H1 (cell line): ENCODE results near the gene CD247. TPM values are rescaled to one million over a fixed set of nuclear protein-coding genes. Genes with fewer than 3 reads are reported as not detected.

ENCODE experiments used
- CTCF ChIA-PET: fragments of 300-600 bp; sonication (Branson Sonifier 250); formaldehyde crosslinking; loops from one replicate; lab custom pipeline; 2021; ENCODE audit not compliant: partially characterized antibody; lab: Charles Lee
- POLR2A ChIA-PET: fragments of 300-600 bp; sonication (Branson Sonifier 250); formaldehyde crosslinking; loops from one replicate; lab custom pipeline; 2021; ENCODE audit warnings: inconsistent platforms; ENCODE audit not compliant: partially characterized antibody; lab: Charles Lee
- DNase-seq, 2 experiments: peaks; one replicate each; pipeline versions ENCODE4 v3.0.0 to v3.0.0-alpha.2; 2010 to 2022; ENCODE audit warnings: low spot score in 2 of 2, low read depth in 1 of 2, mixed read lengths in 1 of 2
- FAIRE-seq: peaks from 2 replicates; lab custom pipeline; 2011; peaks lifted over from hg19 to GRCh38; lab: Jason Lieb, UNC
- H2AFZ ChIP-seq: 2 replicates; pipeline ENCODE4 v1.8.1; 2012; ENCODE audit warnings: low read length, inconsistent platforms
- H2AK5ac ChIP-seq: 2 replicates; pipeline ENCODE4 v1.6.1; 2013; ENCODE audit warnings: low read depth, low read length
- H2BK120ac ChIP-seq: replicated peaks from 2 replicates; pipeline ENCODE3; 2013; ENCODE audit warnings: low read depth, low read length, inconsistent platforms
- H2BK12ac ChIP-seq: 2 replicates; pipeline ENCODE4 v1.6.1; 2013; ENCODE audit warnings: low read depth, low read length
- H2BK15ac ChIP-seq: 2 replicates; pipeline ENCODE4 v1.6.1; 2013; ENCODE audit warnings: low read length
- H2BK20ac ChIP-seq: 2 replicates; pipeline ENCODE4 v1.6.1; 2013; ENCODE audit warnings: low read length
- H2BK5ac ChIP-seq: 2 replicates; pipeline ENCODE4 v1.6.1; 2013; ENCODE audit warnings: low read depth, low read length
- H3K14ac ChIP-seq: 2 replicates; pipeline ENCODE4 v1.6.1; 2013; ENCODE audit warnings: inconsistent platforms; ENCODE audit not compliant: insufficient read length
- H3K18ac ChIP-seq: 2 replicates; pipeline ENCODE4 v1.6.1; 2013; ENCODE audit warnings: low read length; ENCODE audit errors: extremely low read depth
- H3K23ac ChIP-seq: 2 replicates; pipeline ENCODE4 v1.6.1; 2013; ENCODE audit warnings: inconsistent platforms; ENCODE audit not compliant: insufficient read length
- H3K23me2 ChIP-seq: 2 replicates; pipeline ENCODE4 v1.6.1; 2013; ENCODE audit warnings: low read depth, low read length
- H3K27ac ChIP-seq: 2 replicates; pipeline ENCODE4 v1.6.1; 2011; ENCODE audit warnings: low read depth, low read length, inconsistent platforms
- H3K27me3 ChIP-seq, 4 experiments: replicated peaks in 1 of 4; 1 replicate in 1 of 4; 2 replicates in 3 of 4; pipeline versions ENCODE4 v1.6.1 to v1.8.1; 2011 to 2013; ENCODE audit warnings: low read length in 3 of 4, mild to moderate bottlenecking in 3 of 4, inconsistent platforms in 2 of 4, mixed read lengths in 2 of 4, moderate library complexity in 1 of 4; ENCODE audit not compliant: control insufficient read depth in 3 of 4, insufficient read depth in 3 of 4; ENCODE audit errors: extremely low read depth in 1 of 4
- H3K36me3 ChIP-seq, 4 experiments: 2 replicates each; pipeline versions ENCODE4 v1.6.1 to v1.8.1; 2011 to 2013; ENCODE audit warnings: mild to moderate bottlenecking in 4 of 4, low read length in 3 of 4, moderate library complexity in 2 of 4, control low read depth in 1 of 4, inconsistent platforms in 1 of 4; ENCODE audit not compliant: insufficient read depth in 4 of 4, control insufficient read depth in 2 of 4
- H3K4ac ChIP-seq: replicated peaks from 2 replicates; pipeline ENCODE3; 2013; ENCODE audit warnings: low read length, low read depth, mixed read lengths, inconsistent platforms; ENCODE audit not compliant: insufficient read length
- H3K4me1 ChIP-seq, 4 experiments: replicated peaks in 1 of 4; 1 replicate in 1 of 4; 2 replicates in 3 of 4; pipeline versions ENCODE4 v1.6.1 to v1.8.1; 2011 to 2013; ENCODE audit warnings: low read length in 3 of 4, inconsistent platforms in 2 of 4, mixed read lengths in 1 of 4; ENCODE audit not compliant: insufficient read depth in 4 of 4, control insufficient read depth in 3 of 4
- H3K4me2 ChIP-seq, 2 experiments: 2 replicates each; pipeline versions ENCODE4 v1.6.1 to v1.8.1; 2011 to 2013; ENCODE audit warnings: low read depth in 2 of 2, low read length in 2 of 2, control low read depth in 1 of 2, inconsistent platforms in 1 of 2, mild to moderate bottlenecking in 1 of 2; ENCODE audit not compliant: insufficient read depth in 1 of 2
- H3K4me3 ChIP-seq, 4 experiments: fragments of 200-600, 300-600 bp in 1 of 4; sonication (generic), shearing (Covaris generic), sonication (Bioruptor Twin) in 1 of 4; 2 replicates each; pipeline versions ENCODE4 v1.5.1 to v1.8.1; 2011 to 2016; ENCODE audit warnings: low read length in 4 of 4, low read depth in 3 of 4, control low read depth in 2 of 4, inconsistent platforms in 2 of 4, mild to moderate bottlenecking in 2 of 4, mixed read lengths in 1 of 4, moderate library complexity in 1 of 4; ENCODE audit not compliant: insufficient read depth in 2 of 4; ENCODE audit errors: extremely low read depth in 1 of 4
- H3K56ac ChIP-seq: replicated peaks from 2 replicates; pipeline ENCODE3; 2013; ENCODE audit warnings: low read depth, mild to moderate bottlenecking, mixed read lengths, low read length, inconsistent platforms; ENCODE audit not compliant: insufficient read length
- H3K79me1 ChIP-seq: 2 replicates; pipeline ENCODE4 v1.6.1; 2013; ENCODE audit warnings: low read depth, low read length, control low read depth
- H3K79me2 ChIP-seq, 2 experiments: 2 replicates each; pipeline versions ENCODE4 v1.6.1 to v1.8.1; 2012 to 2013; ENCODE audit warnings: low read length in 2 of 2, mild to moderate bottlenecking in 2 of 2, inconsistent platforms in 1 of 2; ENCODE audit not compliant: insufficient read depth in 2 of 2, control insufficient read depth in 1 of 2
- H3K9ac ChIP-seq, 4 experiments: replicated peaks in 1 of 4; 1 replicate in 1 of 4; 2 replicates in 3 of 4; pipeline versions ENCODE4 v1.6.1 to v1.8.1; 2011 to 2013; ENCODE audit warnings: low read depth in 3 of 4, low read length in 3 of 4, control low read depth in 2 of 4, mild to moderate bottlenecking in 2 of 4, moderate library complexity in 2 of 4, inconsistent platforms in 1 of 4; ENCODE audit errors: extremely low read depth in 1 of 4
- H3K9me3 ChIP-seq, 2 experiments: 2 replicates each; pipeline versions ENCODE4 v1.6.1 to v1.8.1; 2012 to 2013; ENCODE audit warnings: mild to moderate bottlenecking in 2 of 2, moderate library complexity in 2 of 2, control low read depth in 1 of 2, inconsistent platforms in 1 of 2, low read depth in 1 of 2, low read length in 1 of 2, mixed read lengths in 1 of 2; ENCODE audit not compliant: insufficient read depth in 2 of 2
- H4K20me1 ChIP-seq, 2 experiments: replicated peaks in 1 of 2; 2 replicates each; pipeline versions ENCODE3 to v1.8.1; 2011 to 2013; ENCODE audit warnings: inconsistent platforms in 2 of 2, low read length in 2 of 2, mild to moderate bottlenecking in 1 of 2; ENCODE audit not compliant: insufficient read depth in 2 of 2, control insufficient read depth in 1 of 2
- H4K5ac ChIP-seq: 2 replicates; pipeline ENCODE4 v1.6.1; 2013; ENCODE audit warnings: low read length, low read depth, mixed read lengths, inconsistent platforms; ENCODE audit not compliant: insufficient read length
- H4K8ac ChIP-seq: 2 replicates; pipeline ENCODE4 v1.8.0; 2013; ENCODE audit warnings: mild to moderate bottlenecking, moderate library complexity, low read length, inconsistent platforms; ENCODE audit not compliant: insufficient read depth; ENCODE audit errors: extremely low read depth
- H4K91ac ChIP-seq: replicated peaks from 2 replicates; pipeline ENCODE3; 2013; ENCODE audit warnings: low read length, mixed read lengths, inconsistent platforms; ENCODE audit not compliant: insufficient read length
- ASH2L ChIP-seq: fragments of 200-600, 300-600 bp; sonication (generic); IDR thresholded peaks from one replicate; pipeline ENCODE4 v1.7.1; 2017; ENCODE audit warnings: low read length
- CREB1 ChIP-seq: IDR thresholded peaks from 2 replicates; pipeline ENCODE4 v1.6.1; 2012; ENCODE audit warnings: inconsistent platforms
- HDAC2 ChIP-seq, 2 experiments: fragments of 300-600 bp in 1 of 2; sonication (generic) in 1 of 2; IDR thresholded peaks; 2 replicates each; pipeline ENCODE4 v1.6.1; 2011 to 2012; ENCODE audit warnings: low read depth in 2 of 2, low read length in 2 of 2, mild to moderate bottlenecking in 2 of 2, moderate library complexity in 2 of 2, borderline replicate concordance in 1 of 2, inconsistent platforms in 1 of 2
- KDM5A ChIP-seq: fragments of 200-600 bp; IDR thresholded peaks from 2 replicates; pipeline ENCODE4 v1.7.1; 2012; ENCODE audit warnings: mild to moderate bottlenecking, low read length, inconsistent platforms, mixed read lengths
- SP1 ChIP-seq: IDR thresholded peaks from 2 replicates; pipeline ENCODE4 v1.6.1; 2011; ENCODE audit warnings: low read depth, low read length
- WGBS, 2 experiments: shearing (Covaris generic) in 1 of 2; methylation state at CpG; one replicate each; pipeline versions ENCODE4 v1.1.6 to v1.1.7; 2013 to 2015; ENCODE audit warnings: low lambda C conversion rate in 2 of 2, mixed read lengths in 2 of 2, inconsistent platforms in 1 of 2, low coverage in 1 of 2, missing lambda C conversion rate in 1 of 2; ENCODE audit not compliant: insufficient replicate concordance in 2 of 2, insufficient coverage in 1 of 2, insufficient read length in 1 of 2; ENCODE audit errors: extremely low coverage in 1 of 2, missing lambda C conversion rate in 1 of 2; 5-methylcytosine and 5-hydroxymethylcytosine counted together
- polyA plus RNA-seq, 7 experiments: library from polyadenylated mRNA; depleted of rRNA in 3 of 7; stranded (reverse) in 5 of 7; unstranded in 2 of 7; fragments of >200 nt in 5 of 7; fragments of 200-250 nt in 2 of 7; gene quantifications; 1 replicate in 5 of 7; 2 replicates in 1 of 7; 4 replicates in 1 of 7; pipeline versions ENCODE4 v1.2.1 to v1.2.3, GENCODE V29; 2011 to 2013; ENCODE audit warnings: missing spikeins in 2 of 7, mixed read lengths in 2 of 7
- total RNA-seq: library from RNA; stranded (reverse); fragmentation: NEBNext Ultra II Directional; extraction: Animal tissue kit (Norgen Biotek cat#: 25700); gene quantifications from 2 replicates; pipeline ENCODE4 v1.2.1, GENCODE V29; 2021

Gene CD247
- total and polyA plus RNA-seq, 2 of the 8 experiments (the other 6 are each of a cell fraction or from before 2014, with no cell fraction given): 2.0 to 2.2 TPM

DNA sequence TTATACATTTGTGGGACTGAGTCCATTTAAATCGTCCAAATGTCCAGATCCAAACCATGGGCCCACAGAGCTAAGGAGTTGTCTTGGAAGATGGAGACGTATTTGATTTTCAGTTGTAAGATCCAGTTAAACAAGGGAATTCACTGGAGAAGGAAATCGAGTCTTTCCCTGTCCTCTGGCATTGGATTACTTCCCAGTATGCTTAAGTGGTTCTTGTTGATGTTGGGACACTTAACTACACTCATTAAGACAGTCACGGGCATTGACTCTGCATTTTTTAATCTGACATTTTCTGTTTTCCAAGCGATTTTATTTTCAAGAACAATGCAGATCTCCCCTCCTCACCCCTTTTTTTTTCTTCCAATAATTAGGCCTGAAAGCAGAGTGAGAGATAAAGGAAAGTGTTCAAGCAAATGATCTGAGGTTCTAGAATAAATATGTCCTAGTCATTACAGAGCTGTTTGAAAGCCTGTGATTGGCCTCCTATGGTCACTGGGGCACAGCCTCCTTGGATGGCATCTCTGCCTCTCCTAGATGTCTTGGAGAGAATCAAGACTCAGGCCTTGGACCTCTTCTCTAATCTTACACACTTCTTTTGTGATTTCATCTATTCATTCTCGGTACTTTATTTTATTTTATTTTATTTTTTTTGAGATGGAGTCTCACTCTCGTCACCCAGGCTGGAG lies 48.9 kb downstream of the CD247 start:
- CTCF ChIA-PET: interaction anchor here (0.7 to 7.9 kb wide), 12 partner anchors 10 to 410 kb away, joined by 3 to 54 read pairs (median 3); partner anchors contain the start of gene POU2F1
- WGBS, 2 experiments: 89% methylated on average over 7 of the region's 7 CpGs; no CpG with 5 or more reads in 1 of the 2 experiments

More for the DNA sequence above, 48.9 kb downstream of the CD247 start:
- Histone ChIP-seq H4K8ac (no peak overlapping the region), H2BK15ac (no peak overlapping the region), H3K4ac (no peak overlapping the region), H3K9me3 (no peaks in the 10 kb centered on the region), H3K23me2 (no peaks in the 10 kb centered on the region), H3K79me2 (no peaks in the 10 kb centered on the region), H4K20me1 (no peaks in the 10 kb centered on the region), H3K56ac (no peak overlapping the region), H2BK12ac (no peak overlapping the region), H4K91ac (no peak overlapping the region), H3K36me3 (no peaks in the 10 kb centered on the region), H3K18ac (no peak overlapping the region), H2BK120ac (no peak overlapping the region), H3K4me2 (no peak overlapping the region), H3K27me3 (no peaks in the 10 kb centered on the region), H2BK5ac (no peak overlapping the region), H3K14ac (no peak overlapping the region), H3K4me3 (no peak overlapping the region), H3K27ac (no peak overlapping the region), H3K79me1 (no peaks in the 10 kb centered on the region), H2AFZ (no peak overlapping the region), H2AK5ac (no peak overlapping the region), H3K9ac (no peak overlapping the region), H2BK20ac (no peak overlapping the region), H3K23ac (no peak overlapping the region), H4K5ac (no peak overlapping the region), H3K4me1 (peaks cover 1 to 11% (median 4%) of the 10 kb centered on the region in 4 experiments; a peak in 4 of 7 replicates)
- POLR2A ChIA-PET: interaction anchor here (0.7 to 1.0 kb wide), 3 partner anchors 13 to 21 kb away, joined by 3 read pairs; no protein-coding TSS in a partner anchor
- no peak for DNase-seq
- no peak for FAIRE-seq
- TF ChIP-seq KDM5A: no peak
- no peak for TF ChIP-seq ASH2L
- TF ChIP-seq CREB1: no peak
- TF ChIP-seq SP1: no peak
- no peak for TF ChIP-seq HDAC2 (IDR thresholded peaks at IDR 0.05; ENCODE audit: borderline replicate concordance in 1 of 2, low read depth in 2 of 2, low read length in 2 of 2)
